ENCODE data around the gene OSMR.

Gene OSMR

DNA sequence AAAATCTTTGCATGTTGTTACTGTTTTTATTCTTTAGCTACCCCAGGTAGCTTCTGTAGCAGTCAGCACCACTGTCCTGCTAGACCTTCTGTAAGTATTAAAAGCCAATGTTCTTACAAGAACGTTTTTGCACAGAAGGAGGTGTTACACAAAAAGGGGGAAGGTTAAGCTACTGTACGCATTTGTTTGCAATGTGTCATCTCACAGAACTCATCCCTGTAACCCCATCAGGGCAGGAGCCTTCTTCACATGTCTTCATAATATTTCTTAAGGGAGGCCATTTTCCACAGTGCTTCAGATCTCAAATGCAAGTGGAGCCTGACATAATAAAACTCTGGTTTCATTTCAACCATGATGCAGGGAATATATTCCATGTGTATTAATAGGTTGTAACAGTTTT lies 67.9 kb downstream of the OSMR start:
- TF ChIP-seq, protein P1, sequence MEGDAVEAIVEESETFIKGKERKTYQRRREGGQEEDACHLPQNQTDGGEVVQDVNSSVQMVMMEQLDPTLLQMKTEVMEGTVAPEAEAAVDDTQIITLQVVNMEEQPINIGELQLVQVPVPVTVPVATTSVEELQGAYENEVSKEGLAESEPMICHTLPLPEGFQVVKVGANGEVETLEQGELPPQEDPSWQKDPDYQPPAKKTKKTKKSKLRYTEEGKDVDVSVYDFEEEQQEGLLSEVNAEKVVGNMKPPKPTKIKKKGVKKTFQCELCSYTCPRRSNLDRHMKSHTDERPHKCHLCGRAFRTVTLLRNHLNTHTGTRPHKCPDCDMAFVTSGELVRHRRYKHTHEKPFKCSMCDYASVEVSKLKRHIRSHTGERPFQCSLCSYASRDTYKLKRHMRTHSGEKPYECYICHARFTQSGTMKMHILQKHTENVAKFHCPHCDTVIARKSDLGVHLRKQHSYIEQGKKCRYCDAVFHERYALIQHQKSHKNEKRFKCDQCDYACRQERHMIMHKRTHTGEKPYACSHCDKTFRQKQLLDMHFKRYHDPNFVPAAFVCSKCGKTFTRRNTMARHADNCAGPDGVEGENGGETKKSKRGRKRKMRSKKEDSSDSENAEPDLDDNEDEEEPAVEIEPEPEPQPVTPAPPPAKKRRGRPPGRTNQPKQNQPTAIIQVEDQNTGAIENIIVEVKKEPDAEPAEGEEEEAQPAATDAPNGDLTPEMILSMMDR (conservative IDR thresholded peaks at IDR 0.05) = no peak
- no peak for TF ChIP-seq ZFX (IDR thresholded peaks at IDR 0.05)
- H3K27ac ChIP-seq = no peak overlapping the region

DNA sequence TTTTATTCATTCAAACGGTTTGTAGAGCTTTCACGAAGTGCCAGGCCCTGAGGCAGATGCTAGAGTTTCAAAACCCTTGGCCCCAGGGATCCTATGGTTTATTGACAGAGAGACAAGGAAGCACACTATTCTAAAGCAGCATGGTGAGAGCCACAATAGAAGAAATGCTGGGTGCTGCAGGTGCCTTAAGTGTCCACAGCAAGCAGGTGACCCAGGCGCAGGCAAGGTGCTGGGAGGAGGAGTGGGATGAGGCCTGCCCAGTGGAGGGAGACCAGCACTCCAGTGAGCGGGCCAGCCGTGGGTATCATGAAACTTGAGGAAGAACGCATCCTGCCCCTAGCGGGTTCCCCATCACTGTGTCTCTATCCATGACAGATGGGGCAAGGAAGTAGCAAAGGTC lies 71.0 kb downstream of the OSMR start:
- no peak for TF ChIP-seq ZFX (IDR thresholded peaks at IDR 0.05)
- TF ChIP-seq, protein P1 (conservative IDR thresholded peaks at IDR 0.05) = no peak
- H3K27ac ChIP-seq = no peak overlapping the region

DNA sequence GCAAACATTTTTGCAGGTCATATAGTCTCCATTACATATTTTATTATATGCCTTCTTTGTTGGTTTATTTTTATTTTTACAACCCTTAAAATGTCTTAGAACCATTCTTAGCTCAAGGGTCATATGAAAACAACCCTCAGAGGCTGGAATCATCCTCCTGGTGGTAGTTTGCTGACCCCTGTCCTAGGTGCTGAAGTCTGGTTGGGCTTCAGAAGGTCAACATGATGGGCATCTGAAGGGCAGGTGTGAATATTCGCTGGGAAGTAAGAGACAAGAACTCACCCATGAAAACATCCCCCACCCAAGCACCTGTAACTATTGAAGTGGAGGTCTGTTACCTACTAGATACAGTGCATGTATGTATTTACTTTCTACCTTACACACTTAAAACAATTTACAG lies 75.4 kb downstream of the OSMR start:
- no peak overlapping the region for H3K27ac ChIP-seq
- TF ChIP-seq, protein P1 (conservative IDR thresholded peaks at IDR 0.05) = no peak
- TF ChIP-seq ZFX (IDR thresholded peaks at IDR 0.05) = no peak

DNA sequence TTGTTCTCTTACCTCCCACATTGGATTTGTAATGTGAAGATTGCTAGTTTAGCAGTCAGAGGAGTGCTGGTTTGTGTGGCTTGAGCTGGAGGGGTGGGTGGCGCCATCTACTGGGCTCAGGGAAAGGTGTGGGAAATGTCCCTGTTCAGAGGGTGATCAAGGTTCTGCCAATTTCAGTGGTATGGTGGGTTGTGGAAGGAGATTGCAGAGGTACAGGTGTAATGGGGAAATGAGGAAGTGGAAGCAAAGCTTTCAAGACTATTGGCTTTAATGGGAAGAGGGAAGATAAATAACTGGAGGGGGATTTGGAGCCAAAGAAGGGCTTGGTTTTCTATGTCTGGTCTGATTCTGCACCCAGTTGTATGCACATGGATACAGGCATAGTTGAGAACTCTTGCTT lies 76.4 kb downstream of the OSMR start:
- no peak overlapping the region for H3K27ac ChIP-seq
- TF ChIP-seq, protein P1 (conservative IDR thresholded peaks at IDR 0.05) = peak; percentile 95
- TF ChIP-seq ZFX (IDR thresholded peaks at IDR 0.05) = no peak

DNA sequence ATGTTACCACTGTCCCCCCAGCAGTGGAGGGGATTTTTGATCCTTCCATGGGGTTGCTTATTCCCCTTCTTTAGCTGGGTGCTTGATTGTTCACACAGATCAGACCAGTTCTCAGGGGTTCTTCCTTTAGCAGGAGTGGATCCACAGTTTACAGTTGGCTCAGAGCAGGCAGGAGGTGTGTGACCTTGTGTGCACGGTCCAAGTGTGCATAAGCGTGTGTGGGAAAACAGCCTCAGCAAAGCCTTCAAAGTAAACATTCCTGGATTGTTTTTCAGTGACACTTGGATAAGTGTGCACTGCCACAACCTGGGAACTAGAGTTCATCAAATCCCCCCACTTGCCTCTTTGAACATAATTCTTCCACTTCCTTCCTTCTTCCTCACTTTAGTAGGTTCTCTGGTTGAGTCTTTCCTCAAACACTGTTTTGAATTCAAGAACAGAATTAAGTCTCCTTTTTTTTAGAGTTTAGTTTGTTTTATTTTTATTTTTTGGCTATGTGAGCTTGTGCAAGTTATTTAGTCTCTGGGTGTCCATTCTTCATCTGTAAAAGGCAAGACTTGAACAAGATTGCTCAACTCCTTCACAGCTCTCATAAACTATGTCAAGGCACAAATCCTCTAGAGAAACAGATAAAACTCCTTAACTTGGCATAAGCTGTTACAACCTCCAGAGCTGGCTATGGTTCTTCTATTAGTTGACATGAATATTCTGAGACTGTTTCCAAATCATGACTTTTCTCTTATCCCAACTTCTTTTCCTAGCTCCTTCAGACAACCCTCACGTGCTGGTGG lies 78.0 kb downstream of the OSMR start:
- TF ChIP-seq, protein P1 (conservative IDR thresholded peaks at IDR 0.05) = no peak
- TF ChIP-seq ZFX (IDR thresholded peaks at IDR 0.05) = no peak

DNA sequence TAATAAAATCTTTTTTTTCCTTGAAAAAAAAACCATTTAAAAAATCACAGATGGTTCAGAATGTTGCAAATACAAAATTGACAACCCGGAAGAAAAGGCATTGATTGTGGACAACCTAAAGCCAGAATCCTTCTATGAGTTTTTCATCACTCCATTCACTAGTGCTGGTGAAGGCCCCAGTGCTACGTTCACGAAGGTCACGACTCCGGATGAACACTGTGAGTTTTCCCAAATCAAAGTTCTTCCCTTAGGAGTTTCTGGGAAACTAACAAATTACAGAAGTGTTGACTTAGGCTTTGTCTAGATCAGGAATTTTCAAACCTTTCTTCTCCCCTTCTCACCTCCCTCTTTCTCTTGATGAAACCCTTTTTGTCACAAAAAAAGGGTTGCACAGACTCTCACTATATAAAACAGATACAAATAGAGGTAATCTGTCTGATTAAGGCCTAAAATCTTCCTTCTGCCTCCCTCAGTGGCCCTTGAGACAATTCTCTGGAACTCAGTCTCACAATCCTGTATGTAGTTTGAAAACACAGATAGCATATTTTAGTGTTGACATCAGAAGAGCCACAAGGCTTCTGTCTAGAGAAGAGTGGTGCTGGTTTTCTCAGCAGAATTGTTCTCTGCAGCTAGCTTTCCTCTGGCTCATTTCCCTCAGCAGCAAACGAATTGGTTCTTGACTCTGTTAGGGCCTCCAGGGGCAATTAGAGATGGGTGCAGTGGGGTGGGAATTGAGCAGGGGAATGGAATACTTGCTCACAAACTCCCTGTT lies 79.5 kb downstream of the OSMR start:
- H3K27ac ChIP-seq = no peak overlapping the region
- no peak for TF ChIP-seq ZFX (IDR thresholded peaks at IDR 0.05)
- TF ChIP-seq, protein P1 (conservative IDR thresholded peaks at IDR 0.05) = no peak

More for the DNA sequence above, 78.0 kb downstream of the OSMR start:
- H3K27ac ChIP-seq = no peak overlapping the region

DNA sequence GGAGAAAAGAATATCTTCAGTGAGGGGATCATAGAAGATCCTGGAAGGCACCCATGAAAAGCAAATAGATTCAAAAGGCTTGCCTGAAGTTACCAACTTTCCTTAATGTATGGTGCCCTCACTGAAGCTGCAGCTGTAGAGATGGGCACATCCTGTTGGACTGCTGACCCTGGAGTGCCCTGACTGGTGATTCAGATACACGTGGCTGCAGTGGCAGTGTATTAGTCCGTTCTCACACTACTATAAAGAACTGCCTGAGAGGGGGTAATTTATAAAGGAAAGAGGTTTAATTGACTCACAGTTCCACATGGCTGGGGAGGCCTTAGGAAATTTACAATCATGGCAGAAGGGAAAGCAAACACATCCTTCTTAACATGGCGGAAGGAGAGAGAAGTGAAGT lies 80.3 kb downstream of the OSMR start:
- H3K27ac ChIP-seq = no peak overlapping the region
- TF ChIP-seq, protein P1 (conservative IDR thresholded peaks at IDR 0.05) = no peak
- no peak for TF ChIP-seq ZFX (IDR thresholded peaks at IDR 0.05)

All from C4-2B (cell line).